OCI-LY7 (cell line): ENCODE data around the gene HLA-DMA. TPM values are rescaled to one million over a fixed set of nuclear protein-coding genes. Genes with fewer than 3 reads are reported as not detected.

Source experiments
- BruUV-seq: library from RNA; stranded (reverse); fragments of 400-500 nt; replicated peaks from 2 replicates; lab custom pipeline; 2021; lab: Mats Ljungman, UMichigan
- CTCF ChIA-PET: fragments of 300-600 bp; sonication (Branson Sonifier 250); formaldehyde crosslinking; loops from one replicate; lab custom pipeline; 2022; ENCODE audit warnings: antibody characterized with exemption; ENCODE audit not compliant: unreplicated experiment; lab: Charles Lee
- POLR2A ChIA-PET: fragments of 300-600 bp; sonication (Branson Sonifier 250); formaldehyde crosslinking; loops from one replicate; lab custom pipeline; 2022; ENCODE audit warnings: antibody characterized with exemption; lab: Charles Lee
- DNase-seq: peaks from one replicate; pipeline ENCODE4 v3.0.0-alpha.2; 2015; ENCODE audit warnings: low spot score
- H2AFZ ChIP-seq: fragments of 200-600 bp; sonication (generic), shearing (Covaris generic); 2 replicates; pipeline ENCODE4 v1.6.1; 2014; ENCODE audit warnings: mild to moderate bottlenecking, antibody characterized with exemption, low read length, moderate library complexity
- H3K27ac ChIP-seq: fragments of 200-600 bp; sonication (generic); 2 replicates; pipeline ENCODE4 v1.5.1; 2014; ENCODE audit warnings: mixed run types, low read depth, mild to moderate bottlenecking, moderate library complexity, low read length, inconsistent platforms; ENCODE audit not compliant: poor library complexity, severe bottlenecking
- H3K36me3 ChIP-seq: fragments of 200-600 bp; sonication (generic); 2 replicates; pipeline ENCODE4 v1.6.1; 2014; ENCODE audit warnings: mild to moderate bottlenecking, antibody characterized with exemption, low read length, moderate library complexity, mixed read lengths; ENCODE audit not compliant: insufficient read depth
- H3K4me1 ChIP-seq: fragments of 200-600 bp; sonication (generic); 2 replicates; pipeline ENCODE4 v1.5.1; 2014; ENCODE audit warnings: mild to moderate bottlenecking, low read length; ENCODE audit not compliant: insufficient read depth, poor library complexity, severe bottlenecking
- H3K4me2 ChIP-seq: fragments of 200-600 bp; sonication (generic); 2 replicates; pipeline ENCODE4 v1.6.1; 2014; ENCODE audit warnings: mild to moderate bottlenecking, low read length
- H3K4me3 ChIP-seq: fragments of 200-600 bp; sonication (generic); 2 replicates; pipeline ENCODE4 v1.5.1; 2014; ENCODE audit warnings: mild to moderate bottlenecking, low read depth, low read length; ENCODE audit not compliant: poor library complexity, severe bottlenecking
- H3K79me2 ChIP-seq: fragments of 200-600 bp; sonication (generic); 2 replicates; pipeline ENCODE4 v1.6.1; 2016; ENCODE audit warnings: low read depth, mild to moderate bottlenecking, low read length, moderate library complexity, mixed read lengths; ENCODE audit not compliant: insufficient read depth
- H3K9me2 ChIP-seq: fragments of 200-600 bp; sonication (generic); 2 replicates; pipeline ENCODE4 v1.6.1; 2016; ENCODE audit warnings: mild to moderate bottlenecking, low read length, mixed read lengths; ENCODE audit not compliant: insufficient read depth
- H3K9me3 ChIP-seq: fragments of 200-600 bp; sonication (generic); 2 replicates; pipeline ENCODE4 v1.6.1; 2014; ENCODE audit warnings: mild to moderate bottlenecking, mixed run types, low read length, mixed read lengths
- H4K20me1 ChIP-seq: fragments of 200-600 bp; sonication (generic); 2 replicates; pipeline ENCODE4 v1.6.1; 2014; ENCODE audit warnings: mild to moderate bottlenecking, antibody characterized with exemption, low read length, moderate library complexity, mixed read lengths; ENCODE audit not compliant: insufficient read depth
- EZH2phosphoT487 ChIP-seq: fragments of 200-600 bp; sonication (generic); IDR thresholded peaks from 2 replicates; pipeline ENCODE4 v1.6.1; 2018; ENCODE audit warnings: low read depth, borderline replicate concordance, mild to moderate bottlenecking, mixed run types, antibody characterized with exemption, low read length, moderate library complexity, mixed read lengths
- intact Hi-C: fragments of 100-400 bp; cut with micrococcal nuclease; formaldehyde crosslinking; loops from one replicate; pipeline ENCODE4 v1.10.0; 2022; ENCODE audit not compliant: unreplicated experiment
- total RNA-seq, 2 experiments: library from RNA; depleted of rRNA in 1 of 2; stranded (reverse); fragments of >200 nt in 1 of 2; shearing (Covaris generic) in 1 of 2; gene quantifications; 2 replicates each; pipeline ENCODE4 v1.2.3, GENCODE V29; 2014 to 2022
- TF ChIP-seq, protein P1 (sequence below): fragments of 200-600 bp; sonication (generic); conservative IDR thresholded peaks from 2 replicates; pipeline ENCODE4 v1.5.1; 2014; ENCODE audit warnings: mild to moderate bottlenecking, antibody characterized with exemption, low read length, moderate library complexity, mixed read lengths

HLA-DMA gene
- total RNA-seq, 2 experiments from 2014 or later = 140 to 207 TPM

DNA sequence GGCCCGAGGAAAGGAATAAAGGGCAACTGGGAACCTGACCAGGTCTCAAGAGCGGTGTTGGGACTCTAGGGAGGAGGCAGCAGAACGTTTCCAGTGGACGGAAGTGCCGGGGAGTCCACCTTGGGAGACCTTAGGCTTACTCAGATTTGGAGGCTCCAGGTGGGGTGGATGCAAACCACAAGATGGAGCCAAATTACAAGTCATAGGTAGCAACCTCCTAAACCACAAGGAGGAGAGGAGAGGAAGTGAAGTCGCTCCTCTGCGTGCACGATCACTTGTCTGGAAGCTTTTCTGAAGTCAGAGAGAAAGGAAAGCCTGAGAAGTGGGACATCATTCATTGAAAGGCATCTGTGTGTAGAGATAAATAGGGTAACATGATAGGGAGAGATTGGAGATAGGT lies 47.2 kb upstream of the HLA-DMA start:
- Histone ChIP-seq H3K4me1 (peaks cover 7% of the 10 kb centered on the region), H3K4me2 (peak overlapping the region; percentile 27; the same call in 1 of the 2 replicates), H3K36me3 (no peaks in the 10 kb centered on the region), H2AFZ (peak overlapping the region; percentile 25; the same call in 1 of the 2 replicates), H3K4me3 (no peak overlapping the region), H3K9me2 (no peaks in the 10 kb centered on the region), H4K20me1 (no peaks in the 10 kb centered on the region), H3K79me2 (no peaks in the 10 kb centered on the region), H3K9me3 (no peaks in the 10 kb centered on the region), H3K27ac (no peak overlapping the region)
- peak; percentile 77 for DNase-seq
- intact Hi-C loops = loop anchor here (1.0 kb wide), 1 partner anchor 148 kb away; no protein-coding TSS in a partner anchor
- POLR2A ChIA-PET = interaction anchor here (0.5 to 1.2 kb wide), 3 partner anchors 11 to 60 kb away, joined by 3 to 6 read pairs (median 4); no protein-coding TSS in a partner anchor
- BruUV-seq = no TSS peak
- no peak for TF ChIP-seq EZH2phosphoT487
- TF ChIP-seq, protein P1, sequence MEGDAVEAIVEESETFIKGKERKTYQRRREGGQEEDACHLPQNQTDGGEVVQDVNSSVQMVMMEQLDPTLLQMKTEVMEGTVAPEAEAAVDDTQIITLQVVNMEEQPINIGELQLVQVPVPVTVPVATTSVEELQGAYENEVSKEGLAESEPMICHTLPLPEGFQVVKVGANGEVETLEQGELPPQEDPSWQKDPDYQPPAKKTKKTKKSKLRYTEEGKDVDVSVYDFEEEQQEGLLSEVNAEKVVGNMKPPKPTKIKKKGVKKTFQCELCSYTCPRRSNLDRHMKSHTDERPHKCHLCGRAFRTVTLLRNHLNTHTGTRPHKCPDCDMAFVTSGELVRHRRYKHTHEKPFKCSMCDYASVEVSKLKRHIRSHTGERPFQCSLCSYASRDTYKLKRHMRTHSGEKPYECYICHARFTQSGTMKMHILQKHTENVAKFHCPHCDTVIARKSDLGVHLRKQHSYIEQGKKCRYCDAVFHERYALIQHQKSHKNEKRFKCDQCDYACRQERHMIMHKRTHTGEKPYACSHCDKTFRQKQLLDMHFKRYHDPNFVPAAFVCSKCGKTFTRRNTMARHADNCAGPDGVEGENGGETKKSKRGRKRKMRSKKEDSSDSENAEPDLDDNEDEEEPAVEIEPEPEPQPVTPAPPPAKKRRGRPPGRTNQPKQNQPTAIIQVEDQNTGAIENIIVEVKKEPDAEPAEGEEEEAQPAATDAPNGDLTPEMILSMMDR = peak; percentile 85
- CTCF ChIA-PET = no interaction called here

DNA sequence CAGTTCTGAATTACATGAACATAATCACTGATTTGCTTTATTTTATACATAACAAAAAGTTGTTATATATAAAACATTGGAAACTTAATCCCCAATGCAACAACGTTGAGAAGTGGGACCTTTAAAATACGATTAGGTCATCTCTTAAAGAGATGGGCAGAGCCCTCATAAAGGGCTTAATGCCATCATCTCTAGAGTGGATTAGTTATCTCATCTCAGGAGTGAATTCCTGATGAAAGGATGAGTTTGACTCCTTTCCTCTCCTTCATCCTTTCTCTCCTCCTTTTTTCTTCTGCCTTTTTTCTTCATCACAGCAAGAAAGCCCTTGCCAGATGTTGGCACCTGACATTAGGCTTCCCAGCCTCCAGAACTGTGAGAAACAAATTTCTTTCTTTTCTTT lies 42.6 kb upstream of the HLA-DMA start:
- peaks cover 4% of the 10 kb centered on the region for H3K4me1 ChIP-seq
- H2AFZ ChIP-seq = no peak overlapping the region
- intact Hi-C loops = no loop called here
- H3K4me2 ChIP-seq = no peak overlapping the region
- ChIA-PET POLR2A (interaction anchor here (0.6 to 0.7 kb wide), 3 partner anchors 11 to 234 kb away, joined by 3 read pairs; no protein-coding TSS in a partner anchor), CTCF (no interaction called here)
- H3K4me3 ChIP-seq = no peak overlapping the region
- H4K20me1 ChIP-seq = no peaks in the 10 kb centered on the region
- no peak overlapping the region for H3K27ac ChIP-seq
- no TSS peak for BruUV-seq
- H3K36me3 ChIP-seq = no peaks in the 10 kb centered on the region
- H3K9me2 ChIP-seq = no peaks in the 10 kb centered on the region
- no peaks in the 10 kb centered on the region for H3K9me3 ChIP-seq
- no peak for DNase-seq
- TF ChIP-seq, protein P1 = no peak
- no peak for TF ChIP-seq EZH2phosphoT487
- H3K79me2 ChIP-seq = no peaks in the 10 kb centered on the region

DNA sequence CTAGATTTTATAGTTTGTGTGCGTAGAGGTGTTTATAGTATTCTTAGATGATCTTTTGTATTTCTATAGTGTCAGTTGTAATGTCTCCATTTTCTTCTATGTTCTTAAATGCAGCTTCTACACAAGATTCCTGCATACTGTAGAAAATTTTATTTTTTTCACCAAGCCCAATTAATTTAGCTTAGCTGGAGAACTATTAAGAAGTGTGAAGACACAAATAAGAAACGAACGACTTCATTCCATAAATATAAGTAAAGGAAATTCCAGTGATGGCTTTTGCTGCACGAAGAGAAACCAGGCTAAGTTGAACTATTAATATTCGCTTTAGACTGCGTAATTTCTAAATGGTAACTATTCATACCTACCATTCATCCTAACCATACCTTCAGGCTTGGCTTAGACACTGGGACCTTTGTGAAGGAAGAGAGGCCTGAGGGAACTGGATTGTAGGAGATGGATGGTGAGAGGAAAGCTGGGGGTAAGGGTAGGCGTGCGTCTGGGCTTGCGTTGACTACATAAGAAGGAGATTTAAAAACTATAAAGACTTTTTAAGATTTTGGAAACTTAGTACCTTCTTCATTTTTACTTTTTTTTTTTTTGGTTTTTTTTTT lies 40.6 kb upstream of the HLA-DMA start:
- Histone ChIP-seq H3K4me3 (no peak overlapping the region), H3K79me2 (no peaks in the 10 kb centered on the region), H2AFZ (no peak overlapping the region), H4K20me1 (no peaks in the 10 kb centered on the region), H3K4me1 (peaks cover 2% of the 10 kb centered on the region), H3K9me3 (no peaks in the 10 kb centered on the region), H3K27ac (no peak overlapping the region), H3K4me2 (no peak overlapping the region), H3K9me2 (no peaks in the 10 kb centered on the region), H3K36me3 (no peaks in the 10 kb centered on the region)
- ChIA-PET CTCF (no interaction called here), POLR2A (interaction anchor here (0.7 kb wide), 1 partner anchor 26 kb away, joined by 3 read pairs; no protein-coding TSS in a partner anchor)
- no peak for DNase-seq
- intact Hi-C loops = no loop called here
- TF ChIP-seq EZH2phosphoT487 = no peak
- TF ChIP-seq, protein P1 = no peak
- no TSS peak for BruUV-seq
